AG09309 (cell line): ENCODE results near the gene SLC52A3.

Source experiments
- DNase-seq: peaks from one replicate; pipeline ENCODE4 v3.0.0-alpha.2; 2010; ENCODE audit warnings: low read depth
- H3K4me3 ChIP-seq: 2 replicates; pipeline ENCODE4 v1.5.1; 2011; ENCODE audit warnings: mild to moderate bottlenecking, low read depth, low read length, moderate library complexity; ENCODE audit not compliant: control insufficient read depth
- TF ChIP-seq, protein P1 (sequence below): IDR thresholded peaks from 2 replicates; pipeline ENCODE4 v1.5.1; 2011; ENCODE audit warnings: mild to moderate bottlenecking, low read depth, low read length, inconsistent platforms; ENCODE audit not compliant: insufficient read depth, control insufficient read depth; ENCODE audit errors: missing control alignments

SLC52A3 gene

DNA sequence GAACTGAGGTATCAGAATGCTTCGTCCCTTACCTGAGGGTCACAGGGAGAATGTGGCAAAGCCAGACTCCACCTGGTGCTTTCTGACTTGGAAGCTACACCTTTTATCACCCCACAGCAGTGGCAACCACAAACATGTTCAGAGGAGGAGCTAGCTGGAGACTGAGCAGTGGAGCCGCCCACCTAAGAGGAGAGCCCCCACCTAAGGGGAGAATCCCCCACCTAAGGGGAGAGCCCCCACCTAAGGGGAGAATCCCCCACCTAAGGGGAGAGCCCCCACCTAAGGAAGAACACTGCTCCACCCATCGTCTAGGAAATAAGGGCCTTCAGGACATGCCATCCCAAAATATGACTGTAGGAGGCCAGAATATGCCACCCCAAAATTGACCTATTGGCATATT lies 4.0 kb downstream of the SLC52A3 start:
- no peak for DNase-seq
- TF ChIP-seq, protein P1, sequence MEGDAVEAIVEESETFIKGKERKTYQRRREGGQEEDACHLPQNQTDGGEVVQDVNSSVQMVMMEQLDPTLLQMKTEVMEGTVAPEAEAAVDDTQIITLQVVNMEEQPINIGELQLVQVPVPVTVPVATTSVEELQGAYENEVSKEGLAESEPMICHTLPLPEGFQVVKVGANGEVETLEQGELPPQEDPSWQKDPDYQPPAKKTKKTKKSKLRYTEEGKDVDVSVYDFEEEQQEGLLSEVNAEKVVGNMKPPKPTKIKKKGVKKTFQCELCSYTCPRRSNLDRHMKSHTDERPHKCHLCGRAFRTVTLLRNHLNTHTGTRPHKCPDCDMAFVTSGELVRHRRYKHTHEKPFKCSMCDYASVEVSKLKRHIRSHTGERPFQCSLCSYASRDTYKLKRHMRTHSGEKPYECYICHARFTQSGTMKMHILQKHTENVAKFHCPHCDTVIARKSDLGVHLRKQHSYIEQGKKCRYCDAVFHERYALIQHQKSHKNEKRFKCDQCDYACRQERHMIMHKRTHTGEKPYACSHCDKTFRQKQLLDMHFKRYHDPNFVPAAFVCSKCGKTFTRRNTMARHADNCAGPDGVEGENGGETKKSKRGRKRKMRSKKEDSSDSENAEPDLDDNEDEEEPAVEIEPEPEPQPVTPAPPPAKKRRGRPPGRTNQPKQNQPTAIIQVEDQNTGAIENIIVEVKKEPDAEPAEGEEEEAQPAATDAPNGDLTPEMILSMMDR, result no peak
- no peak overlapping the region for H3K4me3 ChIP-seq

GRCh38 chr20:761418-762381 lies 6.6 kb downstream of the SLC52A3 start:
- no peak for DNase-seq
- TF ChIP-seq, protein P1, result no peak
- H3K4me3 ChIP-seq, result no peak overlapping the region

DNA sequence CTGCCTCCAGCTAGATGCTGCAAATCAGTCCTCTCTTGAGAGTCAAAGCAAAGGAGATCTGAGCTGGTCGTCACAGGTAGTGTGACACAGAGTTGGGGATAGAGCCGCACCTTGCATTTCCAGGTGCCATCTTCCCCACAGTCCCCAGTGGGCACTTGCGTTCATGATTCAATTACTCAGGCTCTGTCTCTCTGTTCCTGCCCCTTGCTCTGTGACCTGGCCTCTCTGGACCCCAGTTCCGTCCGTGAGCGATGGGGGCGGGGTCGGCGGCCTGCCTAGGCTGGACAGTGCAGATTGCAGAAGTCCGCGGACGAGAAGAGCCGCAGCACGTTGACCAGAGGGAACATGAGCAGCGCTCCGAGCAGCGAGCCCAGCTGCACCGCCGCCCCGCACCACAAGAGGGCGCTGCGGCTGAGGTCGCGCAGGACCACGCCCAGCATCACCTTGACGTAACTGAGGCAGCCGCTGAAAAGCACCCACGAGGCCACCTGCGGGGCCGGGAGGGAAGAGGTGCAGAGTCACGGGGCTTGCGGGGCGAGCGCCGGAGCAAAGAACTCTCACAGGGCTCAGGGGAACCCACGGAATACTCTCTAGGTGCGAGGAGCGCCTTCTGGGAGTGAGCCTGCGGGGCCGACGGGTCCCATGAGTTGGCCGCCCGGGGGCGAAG lies 7.4 kb downstream of the SLC52A3 start:
- DNase-seq, result no peak
- no peak overlapping the region for H3K4me3 ChIP-seq
- TF ChIP-seq, protein P1, result peak; percentile 72

DNA sequence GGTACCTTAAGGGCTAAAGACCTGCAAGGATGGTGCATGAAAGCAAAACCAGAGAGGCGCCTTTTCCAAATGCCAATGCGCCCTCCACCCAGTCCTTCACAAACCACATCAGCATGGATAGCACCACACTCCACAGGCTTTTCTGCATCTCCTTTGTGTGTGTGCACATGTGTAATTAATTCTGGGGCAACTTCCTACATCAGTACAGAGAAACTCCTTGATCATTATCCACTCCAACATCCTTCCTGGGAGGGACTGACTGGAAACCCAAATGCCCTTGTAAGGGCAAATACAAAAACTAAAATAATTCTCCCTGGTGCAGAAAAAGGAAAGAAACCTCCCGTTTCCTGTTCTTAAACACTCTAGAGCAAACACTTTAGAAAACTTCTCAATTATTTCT lies 10.8 kb downstream of the SLC52A3 start:
- no peak for DNase-seq
- no peak overlapping the region for H3K4me3 ChIP-seq
- TF ChIP-seq, protein P1, result no peak

- H3K4me3 ChIP-seq, result no peak overlapping the region
- no peak for DNase-seq
- TF ChIP-seq, protein P1, result no peak
Observed at GRCh38 chr20:755941-756340, 12.4 kb downstream of the SLC52A3 start.

DNA sequence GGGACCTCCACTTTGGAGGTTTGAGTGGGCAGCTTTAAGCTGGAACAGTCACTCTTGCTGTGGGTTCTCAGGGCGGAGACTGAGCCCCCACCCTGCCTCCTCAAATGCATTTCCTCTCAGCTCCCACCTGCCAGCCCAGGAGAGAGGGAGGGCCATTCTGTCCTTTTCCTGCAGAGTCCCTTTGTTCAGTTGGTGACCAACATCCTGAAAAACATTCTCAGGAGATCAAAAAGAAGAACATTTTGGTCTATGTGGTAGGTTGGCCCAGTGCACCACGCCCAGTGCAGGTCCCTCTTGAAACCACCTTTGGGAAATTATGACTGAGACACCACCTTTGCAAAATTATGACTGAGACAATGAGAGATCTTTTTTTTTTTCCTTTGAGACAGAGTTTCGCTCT lies 13.4 kb downstream of the SLC52A3 start:
- TF ChIP-seq, protein P1, result no peak

More for the DNA sequence above, 13.4 kb downstream of the SLC52A3 start:
- DNase-seq, result no peak
- H3K4me3 ChIP-seq, result no peak overlapping the region
